MCF 10A (cell line): Measurements from ENCODE around the gene NBDY. TPM values are rescaled to one million over a fixed set of nuclear protein-coding genes. Genes with fewer than 3 reads are reported as not detected.

Experiments
- BruUV-seq: library from RNA; stranded (reverse); fragments of 400-500 nt; replicated peaks from 2 replicates; lab custom pipeline; 2021; lab: Mats Ljungman, UMichigan
- CTCF ChIA-PET: fragments of 300-600 bp; sonication (Branson Sonifier 250); formaldehyde crosslinking; extraction: SDS; loops from one replicate; lab custom pipeline; 2021; ENCODE audit warnings: antibody characterized with exemption, inconsistent platforms; lab: Yijun Ruan, JAX
- POLR2A ChIA-PET: fragments of 300-600, 350-650 bp; sonication (Branson Sonifier 250); formaldehyde crosslinking; extraction: SDS; loops from one replicate; lab custom pipeline; 2020; ENCODE audit warnings: antibody characterized with exemption, inconsistent platforms; lab: Yijun Ruan, JAX
- DNase-seq: peaks from one replicate; pipeline ENCODE4 v3.0.0-alpha.2; 2018; ENCODE audit not compliant: unreplicated experiment
- H3K27ac Mint-ChIP-seq: one replicate; pipeline ENCODE4 v1.8.0; 2022; ENCODE audit warnings: mild to moderate bottlenecking, low read depth, mixed read lengths; ENCODE audit not compliant: unreplicated experiment
- H3K27me3 Mint-ChIP-seq: one replicate; pipeline ENCODE4 v1.8.0; 2022; ENCODE audit warnings: mixed read lengths; ENCODE audit not compliant: insufficient read depth, unreplicated experiment
- H3K36me3 Mint-ChIP-seq: one replicate; pipeline ENCODE4 v1.8.0; 2022; ENCODE audit warnings: mild to moderate bottlenecking, moderate library complexity, mixed read lengths; ENCODE audit not compliant: insufficient read depth, unreplicated experiment
- H3K4me1 Mint-ChIP-seq: one replicate; pipeline ENCODE4 v1.8.0; 2022; ENCODE audit warnings: mixed read lengths; ENCODE audit not compliant: insufficient read depth, unreplicated experiment
- H3K4me3 Mint-ChIP-seq: one replicate; pipeline ENCODE4 v1.8.0; 2022; ENCODE audit warnings: mild to moderate bottlenecking, moderate library complexity, mixed read lengths; ENCODE audit not compliant: unreplicated experiment
- H3K9me3 Mint-ChIP-seq: one replicate; pipeline ENCODE4 v1.8.0; 2022; ENCODE audit warnings: mixed read lengths; ENCODE audit not compliant: unreplicated experiment
- intact Hi-C: fragments of 100-400 bp; cut with micrococcal nuclease; formaldehyde crosslinking; loops from 2 replicates; pipeline ENCODE4 v1.14.1; 2022
- total RNA-seq: library from RNA; stranded (reverse); gene quantifications from 2 replicates; pipeline ENCODE4 v1.2.3, GENCODE V29; 2022
- TF ChIP-seq, protein P1 (sequence below): fragments of 200-600 bp; IDR thresholded peaks from one replicate; pipeline ENCODE4 v1.8.0; 2022; ENCODE audit warnings: antibody characterized with exemption, mild to moderate bottlenecking; ENCODE audit not compliant: unreplicated experiment

Gene NBDY
- total RNA-seq, 1 experiment from 2014 or later, result 54.0 TPM

DNA sequence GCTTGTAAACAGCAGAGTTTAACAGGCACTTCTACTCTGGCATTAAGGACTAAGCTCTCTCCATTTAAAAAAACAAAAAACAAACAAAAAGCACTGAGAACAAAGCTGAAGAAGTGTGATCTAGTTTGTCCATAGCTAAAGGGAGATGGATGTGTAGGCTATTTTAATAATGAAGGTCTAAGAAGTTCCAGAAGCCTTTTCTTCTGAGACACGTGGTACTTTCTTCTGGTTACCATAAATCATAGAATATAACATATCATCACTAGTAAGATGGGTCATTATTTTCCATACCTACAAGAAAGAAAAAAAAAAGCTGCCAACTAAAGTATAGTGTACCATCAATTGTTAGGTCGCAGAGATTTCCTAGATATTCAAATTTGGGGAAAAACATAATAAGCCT is 722 bp upstream of the NBDY start:
- peak overlapping the region; percentile 91 for H3K4me3 Mint-ChIP-seq
- POLR2A ChIA-PET, result interaction anchor here (0.7 to 2.8 kb wide), 10 partner anchors 85 to 1567 kb away, joined by 3 to 15 read pairs (median 5); partner anchors contain the start of genes KLF8, RRAGB and UBQLN2
- intact Hi-C loops, result loop anchor here (2.0 to 5.0 kb wide), 3 partner anchors 266 to 1591 kb away; partner anchors contain the start of gene KLF8
- peaks cover 50% of the 10 kb centered on the region for H3K27me3 Mint-ChIP-seq
- CTCF ChIA-PET, result interaction anchor here (0.6 to 5.2 kb wide), 11 partner anchors 10 to 1942 kb away, joined by 3 to 66 read pairs (median 4); no protein-coding TSS in a partner anchor
- no peaks in the 10 kb centered on the region for H3K36me3 Mint-ChIP-seq
- DNase-seq, result no peak
- H3K9me3 Mint-ChIP-seq, result no peaks in the 10 kb centered on the region
- H3K4me1 Mint-ChIP-seq, result no peaks in the 10 kb centered on the region
- no TSS peak for BruUV-seq
- no peak overlapping the region for H3K27ac Mint-ChIP-seq
- TF ChIP-seq, protein P1, sequence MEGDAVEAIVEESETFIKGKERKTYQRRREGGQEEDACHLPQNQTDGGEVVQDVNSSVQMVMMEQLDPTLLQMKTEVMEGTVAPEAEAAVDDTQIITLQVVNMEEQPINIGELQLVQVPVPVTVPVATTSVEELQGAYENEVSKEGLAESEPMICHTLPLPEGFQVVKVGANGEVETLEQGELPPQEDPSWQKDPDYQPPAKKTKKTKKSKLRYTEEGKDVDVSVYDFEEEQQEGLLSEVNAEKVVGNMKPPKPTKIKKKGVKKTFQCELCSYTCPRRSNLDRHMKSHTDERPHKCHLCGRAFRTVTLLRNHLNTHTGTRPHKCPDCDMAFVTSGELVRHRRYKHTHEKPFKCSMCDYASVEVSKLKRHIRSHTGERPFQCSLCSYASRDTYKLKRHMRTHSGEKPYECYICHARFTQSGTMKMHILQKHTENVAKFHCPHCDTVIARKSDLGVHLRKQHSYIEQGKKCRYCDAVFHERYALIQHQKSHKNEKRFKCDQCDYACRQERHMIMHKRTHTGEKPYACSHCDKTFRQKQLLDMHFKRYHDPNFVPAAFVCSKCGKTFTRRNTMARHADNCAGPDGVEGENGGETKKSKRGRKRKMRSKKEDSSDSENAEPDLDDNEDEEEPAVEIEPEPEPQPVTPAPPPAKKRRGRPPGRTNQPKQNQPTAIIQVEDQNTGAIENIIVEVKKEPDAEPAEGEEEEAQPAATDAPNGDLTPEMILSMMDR, result no peak

DNA sequence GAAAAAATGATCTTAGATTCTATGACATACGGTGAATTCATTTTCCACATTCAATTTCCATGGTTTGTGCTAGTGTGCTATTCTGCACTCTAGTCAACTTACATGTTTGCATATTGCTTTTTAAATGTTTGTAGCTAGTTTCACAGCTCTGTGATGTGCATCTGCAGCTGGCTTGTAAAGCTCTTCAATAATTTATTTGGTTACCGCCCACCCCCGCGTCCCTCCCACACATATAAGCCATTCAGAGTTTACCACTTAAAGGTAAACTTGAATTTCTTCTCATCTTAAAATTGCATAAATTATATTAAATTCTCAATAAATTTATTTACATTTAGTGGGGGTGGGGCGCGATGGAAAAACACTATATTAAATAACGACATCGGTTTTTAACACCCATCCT is 291 bp upstream of the NBDY start:
- TF ChIP-seq, protein P1, result no peak
- DNase-seq, result no peak
- ChIA-PET CTCF (interaction anchor here (0.6 to 5.2 kb wide), 9 partner anchors 10 to 1942 kb away, joined by 3 to 66 read pairs (median 6); no protein-coding TSS in a partner anchor), POLR2A (interaction anchor here (1.0 to 2.8 kb wide), 9 partner anchors 164 to 1568 kb away, joined by 3 to 15 read pairs (median 5); partner anchors contain the start of genes KLF8, RRAGB and UBQLN2)
- Mint-ChIP-seq H3K9me3 (no peaks in the 10 kb centered on the region), H3K4me1 (no peaks in the 10 kb centered on the region), H3K4me3 (peak overlapping the region; percentile 91), H3K27me3 (peaks cover 46% of the 10 kb centered on the region), H3K27ac (no peak overlapping the region), H3K36me3 (no peaks in the 10 kb centered on the region)
- intact Hi-C loops, result loop anchor here (2.0 to 5.0 kb wide), 3 partner anchors 266 to 1591 kb away; partner anchors contain the start of gene KLF8
- BruUV-seq, result no TSS peak

DNA sequence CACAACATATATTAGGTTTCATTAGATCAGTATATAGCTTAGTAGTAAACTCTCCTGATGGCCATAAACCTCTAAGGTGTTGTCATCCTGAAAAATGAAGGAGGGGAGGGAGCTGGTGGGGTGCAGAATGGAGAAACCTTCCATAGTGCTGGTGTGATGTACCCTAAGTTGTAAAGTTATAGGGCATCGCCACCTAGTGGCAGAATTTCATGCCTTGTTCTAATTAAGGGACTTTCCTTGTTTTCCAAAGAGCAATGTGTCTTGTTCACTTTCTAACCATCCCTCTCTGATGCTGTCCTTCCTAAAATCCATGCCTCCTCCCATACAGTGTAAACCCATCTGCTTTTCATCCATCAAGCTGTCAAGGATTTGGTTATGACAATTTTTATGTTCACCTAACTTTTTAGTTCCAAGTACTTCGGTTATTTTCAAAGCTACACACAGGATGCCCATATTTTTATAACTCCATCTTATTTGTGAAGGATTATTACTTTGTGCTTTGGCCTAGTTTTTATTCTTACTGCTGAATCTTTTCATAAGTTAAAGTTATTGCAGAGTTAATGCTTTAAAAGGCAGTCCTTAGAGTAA is 4.5 kb downstream of the NBDY start:
- CTCF ChIA-PET, result interaction anchor here (0.5 to 2.4 kb wide), 12 partner anchors 10 to 589 kb away, joined by 3 to 15 read pairs (median 4); no protein-coding TSS in a partner anchor
- peaks cover 24% of the 10 kb centered on the region for H3K36me3 Mint-ChIP-seq
- intact Hi-C loops, result no loop called here
- TF ChIP-seq, protein P1, result peak; percentile 63
- peak; percentile 75 for DNase-seq
- no peaks in the 10 kb centered on the region for H3K4me1 Mint-ChIP-seq
- POLR2A ChIA-PET, result interaction anchor here (0.9 kb wide), 1 partner anchor 485 kb away, joined by 3 read pairs; no protein-coding TSS in a partner anchor
- BruUV-seq, result no TSS peak
- no peaks in the 10 kb centered on the region for H3K9me3 Mint-ChIP-seq
- H3K4me3 Mint-ChIP-seq, result no peak overlapping the region
- peaks cover 36% of the 10 kb centered on the region for H3K27me3 Mint-ChIP-seq
- H3K27ac Mint-ChIP-seq, result no peak overlapping the region

DNA sequence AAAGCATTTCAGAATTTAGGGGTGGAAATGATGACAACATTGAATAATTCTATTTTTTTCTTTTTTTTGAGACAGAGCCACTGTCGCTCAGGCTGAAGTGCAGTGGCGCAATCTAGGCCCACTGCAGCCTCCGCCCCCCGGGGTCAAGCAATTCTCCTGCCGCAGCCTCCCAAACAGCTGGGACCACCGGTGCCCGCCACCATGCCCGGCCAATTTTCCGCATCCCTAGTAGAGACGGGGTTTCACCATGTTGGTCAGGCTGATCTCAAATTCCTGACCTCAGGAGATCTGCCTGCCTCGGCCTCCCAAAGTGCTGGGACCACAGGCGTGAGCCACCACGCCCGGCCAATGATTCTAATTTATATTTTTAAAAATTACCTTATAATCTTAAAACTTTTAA is 7.2 kb downstream of the NBDY start:
- Mint-ChIP-seq H3K36me3 (peaks cover 26% of the 10 kb centered on the region), H3K4me3 (no peak overlapping the region), H3K4me1 (no peaks in the 10 kb centered on the region), H3K9me3 (no peaks in the 10 kb centered on the region), H3K27me3 (peaks cover 33% of the 10 kb centered on the region), H3K27ac (no peak overlapping the region)
- ChIA-PET POLR2A (no interaction called here), CTCF (no interaction called here)
- TF ChIP-seq, protein P1, result no peak
- intact Hi-C loops, result no loop called here
- no TSS peak for BruUV-seq
- no peak for DNase-seq
